HG03060 (cell line): ENCODE results near the gene FAF2.
A peak's percentile ranks its signal among the peaks of the same experiment; 100 is the strongest.
"Not testable (repeated sequence)": the region's sequence is repeated elsewhere in the genome, so short reads cannot be mapped to it uniquely, and the experiment has no call there.

Source experiments
- ATAC-seq: cut with Tn5 transposase; IDR thresholded peaks from one replicate; pipeline ENCODE4 v1.9.1; 2021; ENCODE audit warnings: low read depth, moderate number of reproducible peaks; ENCODE audit not compliant: unreplicated experiment

The FAF2 gene

GRCh38 chr5:176447978-176448608 is at the start of gene FAF2:
FAF2 (plus strand) TSS chr5:176448385; CDS start chr5:176448408, 23 bp downstream.
- peak; percentile 93 for ATAC-seq

- no peak for ATAC-seq
Measured at GRCh38 chr5:176400382-176401156, 47.6 kb upstream of the FAF2 start.

- ATAC-seq: no peak
Measured at GRCh38 chr5:176401281-176402205, 46.6 kb upstream of the FAF2 start.

- ATAC-seq: no peak
Measured at GRCh38 chr5:176405656-176406435, 42.3 kb upstream of the FAF2 start.

GRCh38 chr5:176406436-176407052 is 41.6 kb upstream of the FAF2 start:
- no peak for ATAC-seq

GRCh38 chr5:176407456-176408251 is 40.5 kb upstream of the FAF2 start:
- no peak for ATAC-seq

GRCh38 chr5:176408252-176408573 is 40.0 kb upstream of the FAF2 start:
- not testable (repeated sequence) for ATAC-seq

GRCh38 chr5:176408590-176408989 is 39.6 kb upstream of the FAF2 start:
- no peak for ATAC-seq

GRCh38 chr5:176409765-176410164 is 38.4 kb upstream of the FAF2 start:
- no peak for ATAC-seq

GRCh38 chr5:176410486-176411180 is 37.6 kb upstream of the FAF2 start:
- no peak for ATAC-seq

- ATAC-seq: no peak
Measured at GRCh38 chr5:176412517-176413254, 35.5 kb upstream of the FAF2 start.

GRCh38 chr5:176413255-176413565 is 35.0 kb upstream of the FAF2 start:
- no peak for ATAC-seq

- ATAC-seq: no peak
Measured at GRCh38 chr5:176413709-176414191, 34.4 kb upstream of the FAF2 start.

GRCh38 chr5:176414704-176415103 is 33.5 kb upstream of the FAF2 start:
- ATAC-seq: no peak

- ATAC-seq: no peak
Measured at GRCh38 chr5:176415240-176415951, 32.8 kb upstream of the FAF2 start.

- ATAC-seq: peak; percentile 52
Measured at GRCh38 chr5:176415952-176416924, 31.9 kb upstream of the FAF2 start, which contains the start of gene CLTB. CLTB (minus strand) TSS chr5:176416539; CDS start chr5:176416363, 176 bp downstream.
